GM19043 (cell line): ENCODE measurements around the gene PLXDC2.
A peak's percentile ranks its signal among the peaks of the same experiment; 100 is the strongest.

Experiments used
- ATAC-seq: cut with Tn5 transposase; IDR thresholded peaks from one replicate; pipeline ENCODE4 v1.9.1; 2021; ENCODE audit warnings: low read depth; ENCODE audit not compliant: unreplicated experiment

PLXDC2 gene

DNA sequence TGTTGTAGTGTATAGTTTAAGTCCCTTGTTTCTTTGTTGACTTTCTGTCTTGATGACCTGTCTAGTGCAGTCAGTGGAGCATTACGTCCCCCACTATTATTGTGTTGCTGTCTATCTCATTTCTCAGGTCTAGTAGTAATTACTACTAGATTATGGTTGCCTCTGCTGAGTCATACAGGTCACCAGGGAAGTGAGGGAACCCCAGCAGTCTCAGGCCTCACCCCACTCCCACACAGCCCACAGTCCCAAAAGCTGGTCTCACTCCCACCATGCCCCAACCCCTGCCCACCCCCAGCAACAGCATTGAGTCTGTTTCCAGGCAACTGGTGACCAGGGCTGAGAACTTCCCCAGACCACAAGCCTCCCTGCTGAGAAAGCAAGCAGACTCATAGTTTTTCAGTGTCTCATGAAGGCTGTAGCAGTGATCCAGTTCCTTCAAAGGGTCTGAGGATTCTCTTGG, 88.0 kb downstream of the PLXDC2 start:
- peak; percentile 67 for ATAC-seq

GRCh38 chr10:19906108-19906791, 90.0 kb downstream of the PLXDC2 start:
- no peak for ATAC-seq

DNA sequence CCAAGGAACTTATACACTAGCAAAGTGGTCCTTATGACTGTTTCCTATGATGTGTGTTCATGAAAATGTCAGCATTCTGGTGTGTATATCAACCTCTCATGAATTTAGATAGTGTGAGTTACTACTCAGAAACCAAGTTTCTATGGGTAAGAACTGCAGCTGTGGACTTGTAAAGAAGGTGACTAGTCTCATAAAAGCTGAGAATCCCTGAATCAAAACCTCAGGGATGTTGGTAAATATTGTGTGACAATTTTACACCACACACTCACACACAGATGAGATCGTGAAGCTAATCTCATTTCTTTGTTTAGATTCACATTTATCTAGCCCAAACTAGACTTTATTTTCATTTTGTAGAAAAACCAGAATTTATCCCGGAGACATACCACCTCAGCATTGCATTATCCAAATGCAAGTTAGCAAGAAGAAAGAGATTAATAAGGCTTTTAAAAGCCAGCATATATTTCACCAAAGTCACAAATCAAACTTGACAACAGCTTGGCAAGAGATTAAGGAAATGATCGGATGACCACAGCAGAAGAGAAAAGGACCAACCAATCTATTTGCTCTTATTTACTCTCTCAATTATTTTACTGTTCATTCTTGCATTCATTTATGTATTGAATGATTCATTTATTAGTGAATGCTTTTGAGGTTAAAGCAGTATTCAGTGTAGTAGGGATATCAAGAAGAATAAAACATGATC, 92.9 kb downstream of the PLXDC2 start:
- ATAC-seq = no peak

DNA sequence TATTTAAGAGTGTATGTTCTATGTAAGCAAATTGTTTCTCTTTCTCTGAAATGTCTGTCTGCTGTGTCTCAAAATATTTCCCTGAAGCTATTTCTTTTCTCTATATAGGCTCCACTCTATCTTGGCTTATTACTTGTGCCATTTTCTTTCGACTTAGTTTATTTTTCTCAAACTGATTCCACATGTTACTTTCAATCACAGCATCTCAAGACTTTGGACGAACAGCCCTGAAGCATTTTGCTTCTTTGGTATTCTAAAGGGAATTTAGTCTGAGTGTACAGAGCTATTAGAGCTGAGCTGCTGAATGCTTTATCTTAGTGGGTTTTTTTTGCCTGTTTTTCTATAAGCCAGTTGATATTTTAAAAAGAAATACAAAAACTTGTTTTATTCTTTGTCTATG, 95.7 kb downstream of the PLXDC2 start:
- ATAC-seq = no peak

GRCh38 chr10:19913987-19914386, 97.8 kb downstream of the PLXDC2 start:
- no peak for ATAC-seq

- ATAC-seq = no peak
These were observed 98.9 kb downstream of the PLXDC2 start for GRCh38 chr10:19915125-19915524.

DNA sequence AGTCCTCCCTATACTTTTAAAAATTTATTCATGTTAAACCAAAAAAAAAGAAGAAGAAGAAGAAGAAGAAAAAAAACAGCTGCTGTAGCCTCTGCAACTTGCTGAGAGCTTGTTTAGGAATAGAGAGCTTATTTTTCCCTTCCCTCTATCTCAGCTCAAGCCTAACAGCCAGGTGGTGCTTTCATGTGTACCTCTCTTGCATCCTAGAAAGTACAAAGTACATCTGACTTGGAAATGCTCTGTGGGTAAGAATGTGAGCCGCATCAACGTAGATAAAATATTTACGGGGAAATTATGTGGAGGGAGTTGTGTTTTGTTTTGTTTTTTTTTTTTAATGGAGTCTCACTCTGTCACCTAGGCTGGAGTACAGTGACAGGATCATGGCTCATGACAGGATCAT, 99.6 kb downstream of the PLXDC2 start:
- no peak for ATAC-seq

DNA sequence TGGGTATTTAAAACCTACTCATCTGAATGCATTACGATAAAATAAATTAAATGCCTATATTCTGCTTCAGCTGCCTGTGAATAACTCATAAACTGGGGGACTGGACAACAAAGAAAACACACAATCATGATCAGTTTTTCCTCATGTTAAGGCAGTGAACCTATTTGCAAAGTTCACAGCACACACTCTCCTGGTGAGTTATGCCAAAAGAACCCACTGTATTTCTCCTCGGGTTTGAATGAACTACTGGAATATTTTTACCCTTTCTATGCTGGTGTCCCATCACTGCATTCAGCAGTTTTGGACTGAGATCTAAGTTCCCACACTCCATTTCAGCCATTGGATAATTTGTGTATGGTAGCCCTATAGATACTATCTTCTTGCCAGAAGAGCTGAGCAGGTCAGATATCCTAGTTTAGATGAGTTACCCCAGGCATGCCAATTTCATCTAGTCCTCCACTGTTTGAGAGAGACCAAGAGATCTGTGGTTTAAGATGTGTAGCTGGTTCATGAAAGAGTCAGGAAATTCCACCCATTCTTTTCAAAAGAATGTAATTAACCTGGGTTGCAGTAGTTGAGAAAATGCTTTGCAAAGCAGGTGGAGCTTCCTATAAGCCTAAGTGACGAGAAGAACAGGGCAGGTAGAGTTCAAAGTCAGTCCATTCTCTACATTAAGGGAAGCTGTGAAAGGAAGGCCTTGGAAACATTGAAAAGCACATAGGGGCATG, 101.7 kb downstream of the PLXDC2 start:
- ATAC-seq = no peak

DNA sequence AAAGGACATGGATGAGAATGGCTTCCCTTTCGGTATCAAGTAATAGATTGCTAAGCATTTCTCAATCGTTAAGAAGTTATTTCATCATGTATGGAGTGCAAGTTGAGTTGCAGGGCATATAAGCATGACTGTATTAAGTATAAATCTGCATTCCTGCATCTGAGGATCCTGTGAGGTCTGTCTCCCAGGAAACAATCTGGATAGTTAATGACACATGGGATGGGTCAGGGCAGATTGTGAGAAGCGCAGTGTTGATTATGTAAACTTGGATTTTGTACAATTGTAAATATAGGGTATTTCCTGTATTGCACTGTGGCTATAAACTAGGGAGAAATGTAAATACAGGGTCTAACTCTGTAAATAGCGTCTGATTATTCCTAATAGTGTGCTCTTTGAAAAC, 102.6 kb downstream of the PLXDC2 start:
- no peak for ATAC-seq

GRCh38 chr10:19919671-19920070, 103.4 kb downstream of the PLXDC2 start:
- no peak for ATAC-seq

DNA sequence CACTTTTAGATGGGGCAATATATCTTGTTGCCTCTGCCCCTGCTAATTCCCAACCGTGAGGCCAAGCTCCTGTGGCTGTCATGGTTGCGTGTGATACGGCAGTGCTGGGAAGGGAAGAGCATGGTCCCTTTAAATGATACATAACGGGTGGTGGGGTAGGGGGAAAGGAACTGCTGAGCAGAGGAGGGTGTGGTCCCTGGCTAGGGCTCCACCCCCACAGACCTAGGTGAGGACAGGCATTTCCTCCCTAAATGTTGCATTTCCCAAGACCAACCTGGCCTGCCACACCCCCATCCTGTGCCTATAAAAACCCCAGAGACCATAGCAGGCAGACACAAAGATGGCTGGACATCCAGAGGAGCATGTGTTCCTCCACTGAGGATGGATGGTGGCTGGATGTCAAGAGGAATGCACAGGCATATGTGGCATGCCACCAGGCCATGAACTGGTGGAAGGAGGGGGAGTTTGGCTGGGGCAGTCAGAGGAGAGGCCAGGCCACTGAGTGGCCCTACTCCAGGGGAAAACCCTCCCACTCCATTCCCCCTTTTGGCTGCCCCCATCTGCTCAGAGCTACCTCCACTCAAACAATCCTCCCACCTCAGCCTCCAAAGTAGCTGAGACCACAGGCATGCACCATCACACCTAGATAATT, 104.0 kb downstream of the PLXDC2 start:
- ATAC-seq = no peak

DNA sequence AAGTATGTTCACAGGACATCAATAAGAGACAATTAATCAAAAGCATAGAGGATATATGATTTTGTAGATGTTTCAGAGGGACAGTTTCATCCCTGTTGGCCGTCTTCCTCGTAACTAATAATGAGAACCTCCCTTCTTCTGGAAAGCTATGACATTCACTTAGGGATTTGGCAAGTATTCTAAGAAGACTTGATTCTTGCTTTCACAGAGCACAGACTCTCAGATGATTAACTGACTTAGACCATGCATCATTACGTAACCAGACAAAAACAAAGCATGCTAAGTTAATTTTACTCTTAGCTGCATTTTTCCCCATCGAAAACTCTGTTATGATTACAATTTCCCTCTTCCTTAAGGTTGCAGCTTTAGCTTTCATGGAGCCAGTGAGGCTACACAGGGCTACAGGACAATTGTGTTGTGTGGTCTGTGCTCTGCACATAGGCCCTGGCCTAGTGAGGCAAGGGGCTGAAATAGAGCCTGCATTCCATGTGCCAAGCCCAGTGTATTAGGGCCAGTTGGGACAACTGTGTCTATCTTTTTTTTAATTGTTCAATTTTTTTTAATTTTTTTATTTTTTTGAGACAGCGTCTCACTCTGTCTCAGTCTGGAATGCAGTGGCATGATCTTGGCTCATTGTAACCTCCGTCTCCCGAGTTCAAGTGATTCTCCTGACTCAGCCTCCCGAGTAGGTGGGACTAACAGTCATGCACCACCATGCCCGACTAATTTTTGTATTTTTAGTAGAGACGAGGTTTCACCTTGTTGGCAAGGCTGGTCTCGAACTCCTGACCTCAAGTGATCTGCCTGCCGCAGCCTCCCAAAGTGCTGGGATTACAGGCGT, 105.3 kb downstream of the PLXDC2 start:
- no peak for ATAC-seq

GRCh38 chr10:19922236-19922963, 106.2 kb downstream of the PLXDC2 start:
- ATAC-seq = no peak

GRCh38 chr10:19925064-19925463, 108.8 kb downstream of the PLXDC2 start:
- no peak for ATAC-seq

DNA sequence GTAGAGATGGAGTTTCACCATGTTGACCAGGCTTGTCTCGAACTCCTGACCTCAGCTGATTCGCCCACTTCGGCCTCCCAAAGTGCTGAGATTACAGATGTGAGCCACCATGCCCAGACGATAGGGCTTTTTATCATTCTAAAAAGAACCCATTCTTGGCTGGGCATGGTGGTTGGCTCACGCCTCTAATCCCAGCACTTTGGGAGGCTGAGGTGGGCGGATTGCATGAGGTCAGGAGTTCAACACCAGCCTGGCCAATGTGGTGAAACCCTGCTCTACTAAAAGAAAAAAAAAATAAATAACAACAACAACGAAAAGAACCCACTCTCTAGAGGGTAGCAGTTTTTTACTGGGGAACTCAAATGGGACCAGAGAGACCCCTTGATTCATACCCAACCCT, 112.7 kb downstream of the PLXDC2 start:
- no peak for ATAC-seq

DNA sequence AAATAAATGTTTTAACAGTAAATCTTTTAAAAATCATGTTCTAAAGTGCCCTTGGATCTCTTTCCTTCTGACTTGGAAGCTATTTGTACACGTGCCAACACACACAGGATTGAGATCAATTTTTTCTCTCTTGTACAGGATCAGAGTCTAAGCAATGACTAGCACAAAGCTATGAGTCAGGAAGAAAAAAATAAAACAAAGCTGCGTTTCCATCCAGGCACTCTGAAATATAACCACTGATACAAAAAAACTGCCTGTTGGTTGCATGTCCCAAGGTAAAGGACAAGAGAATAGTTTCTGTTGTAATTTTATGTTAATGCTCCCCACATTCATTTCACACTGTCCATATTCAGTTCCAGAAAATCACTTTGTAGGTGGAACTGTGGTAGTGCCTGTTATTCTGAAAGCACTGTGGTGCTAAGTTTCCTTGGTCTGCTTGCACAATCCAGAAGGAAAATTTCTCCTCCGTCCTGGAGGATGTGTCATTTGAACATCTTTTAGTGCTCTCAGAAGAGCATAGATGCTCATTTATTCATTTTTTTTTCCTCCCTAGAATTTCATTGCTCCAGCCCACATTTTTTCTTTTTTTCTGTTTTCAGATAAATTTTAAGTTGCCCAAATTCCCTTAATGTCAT, 113.4 kb downstream of the PLXDC2 start:
- ATAC-seq = no peak

GRCh38 chr10:19930936-19931893, 115.0 kb downstream of the PLXDC2 start:
- ATAC-seq = no peak
